Stomach (tissue), 9 donors: ENCODE data around the gene PTPRD. TPM values are rescaled to one million over a fixed set of nuclear protein-coding genes. Genes with fewer than 3 reads are reported as not detected.
A peak's percentile ranks its signal among the peaks of the same experiment; 100 is the strongest.

ENCODE experiments used
- DNase-seq, 2 donors: peaks; one replicate each; pipeline versions ENCODE4 v3.0.0 to v3.0.0-alpha.2; 2013 to 2019
- H3K27ac ChIP-seq, 5 donors: fragments of 200-600 bp in 4 of 5; sonication (generic) in 4 of 5; one replicate each; pipeline ENCODE4 v1.5.1; 2013 to 2019; ENCODE audit warnings: mild to moderate bottlenecking in 1 of 5, moderate library complexity in 1 of 5
- H3K27me3 ChIP-seq, 3 donors: fragments of 200-600 bp; sonication (generic); one replicate each; pipeline ENCODE4 v1.5.1; 2017 to 2019; ENCODE audit warnings: mixed run types in 1 of 3
- H3K36me3 ChIP-seq, 4 donors: fragments of 200-600 bp; sonication (generic); 1 replicate in 3 of 4; 2 replicates in 1 of 4; pipeline ENCODE4 v1.5.1; 2016 to 2019
- H3K4me1 ChIP-seq, 4 donors: fragments of 200-600 bp; sonication (generic); one replicate each; pipeline ENCODE4 v1.5.1; 2016 to 2019
- H3K4me3 ChIP-seq, 4 donors: fragments of 200-600 bp; sonication (generic) in 3 of 4; one replicate each; pipeline ENCODE4 v1.5.1; 2016 to 2019; ENCODE audit warnings: mild to moderate bottlenecking in 1 of 4
- H3K9me3 ChIP-seq, 4 donors: fragments of 200-600 bp; sonication (generic); one replicate each; pipeline ENCODE4 v1.5.1; 2016 to 2019
- EP300 ChIP-seq: sonication (generic); formaldehyde crosslinking; IDR thresholded peaks from one replicate; pipeline ENCODE4 v1.6.1; 2017; ENCODE audit warnings: antibody characterized with exemption
- POLR2A ChIP-seq, 4 donors: fragments of 450-650 bp; IDR thresholded peaks; one replicate each; pipeline ENCODE4 v1.6.1; 2016; ENCODE audit warnings: antibody characterized with exemption in 4 of 4, control low read depth in 2 of 4, mild to moderate bottlenecking in 1 of 4, moderate library complexity in 1 of 4
- POLR2AphosphoS5 ChIP-seq, 3 donors: sonication (generic); formaldehyde crosslinking; IDR thresholded peaks; one replicate each; pipeline ENCODE4 v1.6.1; 2016; ENCODE audit warnings: antibody characterized with exemption in 3 of 3
- WGBS, 5 donors: extraction: QIAGEN DNeasy Blood & Tissue Kit in 3 of 5; methylation state at CpG; one replicate each; pipeline versions ENCODE4 v1.1.5 to v1.1.7; 2013 to 2018; 5-methylcytosine and 5-hydroxymethylcytosine counted together
- intact Hi-C: fragments of 100-400 bp; cut with DNase I; formaldehyde crosslinking; loops from one replicate; pipeline ENCODE4 v1.15.1; 2023; ENCODE audit warnings: low total_unique reads
- polyA plus RNA-seq, 3 donors: library from polyadenylated mRNA; stranded (reverse); fragments of 200-250 nt; gene quantifications; one replicate each; pipeline ENCODE4 v1.2.3, GENCODE V29; 2013
- total RNA-seq, 5 donors: library from RNA; depleted of rRNA; stranded (reverse); fragments of >200 nt; gene quantifications; one replicate each; pipeline versions ENCODE4 v1.1.0 to v1.2.3, GENCODE V29; 2014 to 2016
- TF ChIP-seq, protein P1 (sequence below), 7 experiments: fragments of 450-650 bp in 4 of 7; fragments of 200-600 bp in 3 of 7; sonication (generic) in 3 of 7; IDR thresholded peaks; one replicate each; pipeline ENCODE4 v1.5.1; 2016 to 2019; ENCODE audit warnings: antibody characterized with exemption in 7 of 7, control low read depth in 2 of 7, mild to moderate bottlenecking in 1 of 7
- donor health status: healthy with polysubstance abuse.
- donor health status: Bipolar disorder and iron deficiency.
- donor health status: healthy.

The PTPRD gene
- total and polyA plus RNA-seq, 8 donors, result 0.12 to 53.1 (median 1.2) TPM

DNA sequence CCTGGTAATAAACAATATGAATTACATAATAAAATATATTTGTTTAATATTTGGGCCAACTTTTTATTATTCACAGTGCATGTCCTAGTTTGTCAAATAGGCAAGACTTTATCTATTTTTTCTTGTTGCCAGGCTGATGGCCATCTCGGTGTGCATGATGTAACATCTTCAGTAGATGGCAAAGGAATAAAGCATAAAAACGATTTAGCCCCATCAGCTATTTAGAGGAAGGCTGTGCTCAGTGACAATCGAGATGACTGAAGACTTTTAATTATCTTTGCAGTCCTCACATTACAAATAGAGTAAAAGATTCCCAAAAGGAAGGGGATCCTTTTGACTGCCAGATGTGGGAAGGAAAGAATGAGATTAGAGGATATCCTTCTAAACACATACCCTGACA, 358.5 kb downstream of the PTPRD start:
- no peak for DNase-seq
- Histone ChIP-seq H3K4me3 (no peak overlapping the region), H3K36me3 (no peaks in the 10 kb centered on the region), H3K27me3 (no peaks in the 10 kb centered on the region), H3K4me1 (no peaks in the 10 kb centered on the region), H3K9me3 (no peaks in the 10 kb centered on the region), H3K27ac (no peak overlapping the region)
- WGBS, 5 donors, result 42 to 66% (median 55%) methylated on average over 3 of the region's 3 CpGs
- TF ChIP-seq EP300 (no peak), POLR2A (IDR thresholded peaks at IDR 0.05) (no peak), POLR2AphosphoS5 (IDR thresholded peaks at IDR 0.05) (no peak)
- TF ChIP-seq, protein P1, sequence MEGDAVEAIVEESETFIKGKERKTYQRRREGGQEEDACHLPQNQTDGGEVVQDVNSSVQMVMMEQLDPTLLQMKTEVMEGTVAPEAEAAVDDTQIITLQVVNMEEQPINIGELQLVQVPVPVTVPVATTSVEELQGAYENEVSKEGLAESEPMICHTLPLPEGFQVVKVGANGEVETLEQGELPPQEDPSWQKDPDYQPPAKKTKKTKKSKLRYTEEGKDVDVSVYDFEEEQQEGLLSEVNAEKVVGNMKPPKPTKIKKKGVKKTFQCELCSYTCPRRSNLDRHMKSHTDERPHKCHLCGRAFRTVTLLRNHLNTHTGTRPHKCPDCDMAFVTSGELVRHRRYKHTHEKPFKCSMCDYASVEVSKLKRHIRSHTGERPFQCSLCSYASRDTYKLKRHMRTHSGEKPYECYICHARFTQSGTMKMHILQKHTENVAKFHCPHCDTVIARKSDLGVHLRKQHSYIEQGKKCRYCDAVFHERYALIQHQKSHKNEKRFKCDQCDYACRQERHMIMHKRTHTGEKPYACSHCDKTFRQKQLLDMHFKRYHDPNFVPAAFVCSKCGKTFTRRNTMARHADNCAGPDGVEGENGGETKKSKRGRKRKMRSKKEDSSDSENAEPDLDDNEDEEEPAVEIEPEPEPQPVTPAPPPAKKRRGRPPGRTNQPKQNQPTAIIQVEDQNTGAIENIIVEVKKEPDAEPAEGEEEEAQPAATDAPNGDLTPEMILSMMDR (IDR thresholded peaks at IDR 0.05), result no peak
- intact Hi-C loops, result no loop called here

DNA sequence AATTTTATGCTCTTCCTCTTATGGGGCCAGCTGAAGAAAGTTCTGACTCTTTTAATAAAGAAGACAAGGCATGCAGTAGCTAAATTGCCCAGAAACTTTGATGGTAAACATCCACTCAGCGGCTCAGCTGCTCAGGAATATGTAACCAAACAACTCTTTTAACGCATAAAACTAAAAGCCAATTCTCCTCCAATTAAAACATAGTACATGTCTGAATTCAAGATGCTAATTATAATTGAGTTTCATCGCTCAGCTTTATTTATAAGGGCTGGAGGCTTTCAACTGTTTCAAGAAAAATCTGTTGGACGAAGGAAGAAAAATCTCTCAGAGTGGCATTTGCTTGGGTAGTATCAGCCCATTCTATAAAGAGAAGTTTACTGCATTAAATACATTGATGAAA, 359.5 kb downstream of the PTPRD start:
- DNase-seq, result no peak
- no peaks in the 10 kb centered on the region for H3K27me3 ChIP-seq
- H3K4me3 ChIP-seq, result no peak overlapping the region
- H3K36me3 ChIP-seq, result no peaks in the 10 kb centered on the region
- intact Hi-C loops, result no loop called here
- H3K27ac ChIP-seq, result no peak overlapping the region
- whole genome bisulfite sequencing, 5 donors, result 86 to 95% (median 90%) methylated on average over 4 of the region's 4 CpGs
- no peaks in the 10 kb centered on the region for H3K9me3 ChIP-seq
- TF ChIP-seq POLR2AphosphoS5 (IDR thresholded peaks at IDR 0.05), result no peak
- no peak for TF ChIP-seq POLR2A (IDR thresholded peaks at IDR 0.05)
- TF ChIP-seq, protein P1 (IDR thresholded peaks at IDR 0.05), result no peak
- no peak for TF ChIP-seq EP300
- no peaks in the 10 kb centered on the region for H3K4me1 ChIP-seq

DNA sequence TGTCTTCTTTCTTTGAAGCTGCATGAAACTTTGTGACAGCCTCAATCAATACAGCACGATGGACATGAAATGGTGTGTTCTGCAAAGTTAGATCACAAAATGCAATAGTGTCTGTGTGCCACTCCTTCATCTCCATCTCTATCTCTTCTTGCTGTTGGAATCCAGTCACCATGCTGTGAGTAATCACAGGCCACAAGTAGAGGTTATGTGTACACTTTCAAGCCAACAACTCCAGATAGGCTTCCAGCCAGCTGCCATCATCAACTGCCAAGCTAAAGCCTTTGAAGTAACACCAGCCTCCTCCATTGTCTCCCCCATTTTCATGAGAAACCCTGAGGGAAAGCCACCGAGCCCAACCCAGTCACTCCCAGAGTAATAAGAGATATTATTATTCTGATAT, 360.6 kb downstream of the PTPRD start:
- Histone ChIP-seq H3K4me1 (no peaks in the 10 kb centered on the region), H3K36me3 (no peaks in the 10 kb centered on the region), H3K9me3 (no peaks in the 10 kb centered on the region), H3K27me3 (no peaks in the 10 kb centered on the region), H3K27ac (no peak overlapping the region), H3K4me3 (no peak overlapping the region)
- TF ChIP-seq, protein P1 (IDR thresholded peaks at IDR 0.05), result no peak
- TF ChIP-seq POLR2A (IDR thresholded peaks at IDR 0.05) (no peak), EP300 (no peak), POLR2AphosphoS5 (IDR thresholded peaks at IDR 0.05) (peak in 2 of 3 donors; percentile 32 to 35)
- intact Hi-C loops, result no loop called here
- peak; percentile 18 to 79 for DNase-seq
- 36 to 60% (median 42%) methylated on average over 2 of the region's 2 CpGs for WGBS, 5 donors

DNA sequence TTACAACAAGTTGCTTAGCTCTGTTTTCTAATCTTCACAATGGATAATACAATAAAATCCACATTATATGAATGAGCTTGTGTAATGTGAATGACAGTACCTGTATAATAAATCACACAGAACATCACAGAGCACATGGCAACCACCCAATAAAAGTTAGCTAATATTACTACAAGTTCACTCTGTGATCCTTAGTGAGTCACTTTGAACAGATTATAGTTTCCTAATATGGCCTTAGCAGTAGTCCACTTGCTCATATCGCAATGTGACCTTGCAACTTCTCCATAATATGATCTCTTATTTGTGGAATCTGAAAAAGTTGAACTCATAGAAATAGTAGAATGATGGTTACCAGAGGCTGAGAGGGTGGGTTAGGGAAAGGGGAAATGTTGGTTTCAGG, 361.3 kb downstream of the PTPRD start:
- no peak overlapping the region for H3K27ac ChIP-seq
- H3K9me3 ChIP-seq, result no peaks in the 10 kb centered on the region
- H3K36me3 ChIP-seq, result no peaks in the 10 kb centered on the region
- WGBS, 5 donors, result 83 to 93% (median 91%) methylated on average over 1 of the region's 1 CpG
- no peak overlapping the region for H3K4me3 ChIP-seq
- TF ChIP-seq POLR2AphosphoS5 (IDR thresholded peaks at IDR 0.05) (no peak), POLR2A (IDR thresholded peaks at IDR 0.05) (no peak), EP300 (no peak)
- TF ChIP-seq, protein P1 (IDR thresholded peaks at IDR 0.05), result no peak
- H3K4me1 ChIP-seq, result no peaks in the 10 kb centered on the region
- no peak for DNase-seq
- intact Hi-C loops, result no loop called here
- no peaks in the 10 kb centered on the region for H3K27me3 ChIP-seq
